Measurements from ENCODE around the gene CDK5RAP2. TPM values are rescaled to one million over a fixed set of nuclear protein-coding genes. Genes with fewer than 3 reads are reported as not detected.

CDK5RAP2 gene
- total and polyA plus RNA-seq, 7 donors = 10.6 to 57.8 (median 41.0) TPM

DNA sequence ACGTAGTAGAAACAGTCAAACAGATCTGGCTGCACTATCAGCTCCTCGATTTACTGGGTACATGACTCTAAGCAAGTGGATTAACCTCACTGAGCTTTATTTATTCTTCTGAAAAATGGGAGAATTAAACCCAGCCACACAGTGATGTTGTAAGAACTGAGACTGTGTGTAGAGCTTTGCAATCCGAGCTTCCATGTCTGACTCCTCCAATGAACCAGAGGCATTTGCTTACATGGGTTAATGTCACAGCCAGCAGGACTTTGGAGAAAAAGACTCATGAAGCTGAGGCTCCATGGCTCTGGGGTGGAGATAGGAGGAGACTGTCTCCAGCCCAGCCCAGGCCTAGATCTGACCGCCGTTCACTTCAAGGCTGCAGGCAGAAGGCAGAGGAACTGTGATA lies 201.3 kb downstream of the CDK5RAP2 start:
- intact Hi-C loops (cut with DNase I) = no loop called here
- 93 to 96% methylated on average over 5 of the region's 5 CpGs for whole genome bisulfite sequencing, 2 donors
- TF ChIP-seq, protein P1, sequence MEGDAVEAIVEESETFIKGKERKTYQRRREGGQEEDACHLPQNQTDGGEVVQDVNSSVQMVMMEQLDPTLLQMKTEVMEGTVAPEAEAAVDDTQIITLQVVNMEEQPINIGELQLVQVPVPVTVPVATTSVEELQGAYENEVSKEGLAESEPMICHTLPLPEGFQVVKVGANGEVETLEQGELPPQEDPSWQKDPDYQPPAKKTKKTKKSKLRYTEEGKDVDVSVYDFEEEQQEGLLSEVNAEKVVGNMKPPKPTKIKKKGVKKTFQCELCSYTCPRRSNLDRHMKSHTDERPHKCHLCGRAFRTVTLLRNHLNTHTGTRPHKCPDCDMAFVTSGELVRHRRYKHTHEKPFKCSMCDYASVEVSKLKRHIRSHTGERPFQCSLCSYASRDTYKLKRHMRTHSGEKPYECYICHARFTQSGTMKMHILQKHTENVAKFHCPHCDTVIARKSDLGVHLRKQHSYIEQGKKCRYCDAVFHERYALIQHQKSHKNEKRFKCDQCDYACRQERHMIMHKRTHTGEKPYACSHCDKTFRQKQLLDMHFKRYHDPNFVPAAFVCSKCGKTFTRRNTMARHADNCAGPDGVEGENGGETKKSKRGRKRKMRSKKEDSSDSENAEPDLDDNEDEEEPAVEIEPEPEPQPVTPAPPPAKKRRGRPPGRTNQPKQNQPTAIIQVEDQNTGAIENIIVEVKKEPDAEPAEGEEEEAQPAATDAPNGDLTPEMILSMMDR (IDR thresholded peaks at IDR 0.05) = no peak
- TF ChIP-seq POLR2A (IDR thresholded peaks at IDR 0.05) (no peak), EP300 (IDR thresholded peaks at IDR 0.05) (no peak), POLR2AphosphoS5 (IDR thresholded peaks at IDR 0.05) (no peak)

DNA sequence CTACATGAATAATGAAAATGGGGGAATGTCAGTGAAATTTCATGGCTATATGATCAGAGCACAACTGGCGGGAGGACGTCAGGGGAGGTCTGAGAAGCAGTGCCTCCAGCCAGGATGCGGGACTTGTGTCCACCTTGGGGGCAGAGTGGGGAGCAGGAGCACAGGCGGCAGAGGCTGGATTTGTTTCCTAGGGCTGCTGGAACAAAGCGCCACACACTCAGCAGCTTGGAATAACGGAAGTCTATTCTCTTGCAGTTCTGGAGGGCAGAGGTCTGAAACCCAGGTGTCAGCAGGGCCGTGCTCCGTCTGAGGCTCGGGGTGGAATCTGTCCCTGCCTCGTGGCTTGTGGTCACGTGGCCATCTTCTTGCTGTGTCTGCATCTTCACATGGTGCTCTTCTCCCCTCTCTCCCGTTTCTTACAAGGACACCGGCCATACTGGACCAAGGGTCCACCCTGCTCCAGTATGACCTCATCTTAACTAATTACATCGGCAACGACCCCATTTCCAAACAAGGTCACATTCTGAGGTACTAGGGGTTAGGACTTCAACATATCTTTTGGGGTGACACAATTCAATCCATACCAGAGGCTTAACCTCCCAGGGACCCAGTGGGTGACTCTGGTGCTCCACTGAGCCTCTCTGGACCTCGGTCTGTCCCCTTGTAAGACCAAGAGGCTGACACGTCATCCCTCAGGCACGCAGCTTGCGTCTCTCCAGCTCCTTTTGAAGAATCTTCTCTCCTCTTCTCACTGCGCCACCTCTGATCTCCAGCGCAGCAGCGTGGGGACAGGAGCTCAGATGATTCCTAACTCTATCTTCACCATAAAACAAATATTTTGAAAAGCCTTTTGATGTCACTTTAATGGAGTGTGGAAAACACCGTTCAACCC lies 202.5 kb downstream of the CDK5RAP2 start:
- Histone ChIP-seq H3K9me3 (peaks cover 0 to 9% (median 0%) of the 10 kb centered on the region in 4 donors), H3K4me1 (no peaks in the 10 kb centered on the region), H3K4me3 (no peak overlapping the region), H3K27ac (no peak overlapping the region), H3K27me3 (no peaks in the 10 kb centered on the region), H3K36me3 (no peaks in the 10 kb centered on the region)
- TF ChIP-seq POLR2A (IDR thresholded peaks at IDR 0.05) (no peak), EP300 (IDR thresholded peaks at IDR 0.05) (no peak), POLR2AphosphoS5 (IDR thresholded peaks at IDR 0.05) (no peak)
- TF ChIP-seq, protein P1 (IDR thresholded peaks at IDR 0.05) = no peak
- DNase-seq = peak; percentile 50
- 92% methylated on average over 23 of the region's 23 CpGs for WGBS, 2 donors
- intact Hi-C loops (cut with DNase I) = no loop called here

More for the DNA sequence above, 201.3 kb downstream of the CDK5RAP2 start:
- no peaks in the 10 kb centered on the region for H3K27me3 ChIP-seq
- H3K9me3 ChIP-seq = peaks cover 0 to 9% (median 0%) of the 10 kb centered on the region in 4 donors
- no peaks in the 10 kb centered on the region for H3K36me3 ChIP-seq
- no peaks in the 10 kb centered on the region for H3K4me1 ChIP-seq
- H3K27ac ChIP-seq = no peak overlapping the region
- no peak overlapping the region for H3K4me3 ChIP-seq
- DNase-seq = peak; percentile 10

DNA sequence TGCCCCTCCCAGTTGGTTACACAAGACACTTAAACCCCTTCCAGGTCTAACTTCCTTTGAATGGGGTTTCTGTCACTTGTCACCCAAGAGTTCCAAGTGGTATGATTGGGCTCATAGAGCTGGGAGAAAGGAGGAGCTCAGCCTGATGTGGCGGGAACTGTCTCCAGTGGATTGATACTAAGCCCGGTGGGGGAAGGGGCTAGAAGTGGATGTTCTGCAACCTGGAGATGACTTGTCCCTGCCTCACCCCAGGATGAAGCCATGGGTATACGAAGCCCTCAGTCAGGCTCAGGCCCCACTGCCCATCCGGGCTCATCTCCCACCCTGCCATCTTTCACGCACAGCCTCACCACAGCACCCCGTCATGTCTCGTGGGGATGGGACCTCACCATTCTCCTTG lies 203.9 kb downstream of the CDK5RAP2 start:
- WGBS, 2 donors = 97% methylated on average over 7 of the region's 7 CpGs
- Histone ChIP-seq H3K27me3 (no peaks in the 10 kb centered on the region), H3K9me3 (peaks cover 0 to 9% (median 0%) of the 10 kb centered on the region in 4 donors), H3K4me1 (no peaks in the 10 kb centered on the region), H3K27ac (no peak overlapping the region), H3K36me3 (no peaks in the 10 kb centered on the region), H3K4me3 (no peak overlapping the region)
- DNase-seq = peak; percentile 45
- intact Hi-C loops (cut with DNase I) = no loop called here
- TF ChIP-seq POLR2A (IDR thresholded peaks at IDR 0.05) = no peak
- TF ChIP-seq, protein P1 (IDR thresholded peaks at IDR 0.05) = no peak
- TF ChIP-seq EP300 (IDR thresholded peaks at IDR 0.05) = no peak
- no peak for TF ChIP-seq POLR2AphosphoS5 (IDR thresholded peaks at IDR 0.05)

DNA sequence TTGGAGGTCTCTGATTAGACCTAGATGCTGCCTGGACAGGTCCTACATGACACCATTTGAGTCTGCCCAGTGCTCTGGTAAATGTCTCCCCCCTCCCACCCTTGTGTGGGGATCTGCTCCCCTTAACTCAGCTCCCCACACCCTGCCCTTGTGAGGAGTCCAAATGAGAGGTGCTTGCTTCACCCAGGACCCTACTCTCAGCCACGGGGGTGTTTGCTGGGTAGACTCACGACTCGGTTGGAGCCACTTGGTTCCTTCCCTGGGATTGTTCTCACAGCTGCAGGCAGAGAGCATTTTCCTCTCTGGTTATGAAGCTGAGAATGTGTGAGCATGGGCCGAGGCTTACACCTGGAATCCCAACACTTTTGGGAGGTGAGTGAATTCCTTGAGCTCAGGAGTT lies 204.7 kb downstream of the CDK5RAP2 start:
- DNase-seq = no peak
- Histone ChIP-seq H3K9me3 (peaks cover 0 to 9% (median 0%) of the 10 kb centered on the region in 4 donors), H3K4me1 (no peaks in the 10 kb centered on the region), H3K36me3 (no peaks in the 10 kb centered on the region), H3K27ac (no peak overlapping the region), H3K27me3 (no peaks in the 10 kb centered on the region), H3K4me3 (no peak overlapping the region)
- intact Hi-C loops (cut with DNase I) = no loop called here
- no peak for TF ChIP-seq POLR2AphosphoS5 (IDR thresholded peaks at IDR 0.05)
- no peak for TF ChIP-seq POLR2A (IDR thresholded peaks at IDR 0.05)
- no peak for TF ChIP-seq EP300 (IDR thresholded peaks at IDR 0.05)
- TF ChIP-seq, protein P1 (IDR thresholded peaks at IDR 0.05) = no peak
- whole genome bisulfite sequencing, 2 donors = 92 to 94% methylated on average over 4 of the region's 4 CpGs

Measured in sigmoid colon (tissue), 7 donors.